Measurements from ENCODE around the gene PGM2L1. TPM values are rescaled to one million over a fixed set of nuclear protein-coding genes. Genes with fewer than 3 reads are reported as not detected.
A peak's percentile ranks its signal among the peaks of the same experiment; 100 is the strongest.
"Not testable (repeated sequence)": the region's sequence is repeated elsewhere in the genome, so short reads cannot be mapped to it uniquely, and the experiment has no call there.

The PGM2L1 gene
- polyA plus RNA-seq, 1 experiment, result 0.97 TPM

- H3K27me3 ChIP-seq (ENCODE audit: control insufficient read depth, insufficient read depth, low read length), result no peaks in the 10 kb centered on the region
- no peak for DNase-seq (ENCODE audit: low read depth)
- no peaks in the 10 kb centered on the region for H3K36me3 ChIP-seq (ENCODE audit: control insufficient read depth, insufficient read depth, low read length)
- POLR2A ChIA-PET, result no interaction called here
- CTCF ChIA-PET, result interaction anchor here (0.8 kb wide), 1 partner anchor 77 kb away, joined by 3 read pairs; no protein-coding TSS in a partner anchor
- TF ChIP-seq CTCF (IDR thresholded peaks at IDR 0.05; ENCODE audit: insufficient read depth, low read depth, low read length), result no peak
- no peak overlapping the region for H3K4me3 ChIP-seq (ENCODE audit: low read depth, low read length)
Observed at GRCh38 chr11:74373382-74373781, 24.9 kb downstream of the PGM2L1 start.

GRCh38 chr11:74371269-74372052 lies 26.8 kb downstream of the PGM2L1 start:
- H3K4me3 ChIP-seq (ENCODE audit: low read depth, low read length), result no peak overlapping the region

GRCh38 chr11:74370123-74370522 lies 28.1 kb downstream of the PGM2L1 start:
- H3K36me3 ChIP-seq (ENCODE audit: control insufficient read depth, insufficient read depth, low read length), result no peaks in the 10 kb centered on the region
- CTCF ChIA-PET, result interaction anchor here (2.5 kb wide), 1 partner anchor 80 kb away, joined by 6 read pairs; no protein-coding TSS in a partner anchor
- H3K4me3 ChIP-seq (ENCODE audit: low read depth, low read length), result no peak overlapping the region
- POLR2A ChIA-PET, result no interaction called here
- H3K27me3 ChIP-seq (ENCODE audit: control insufficient read depth, insufficient read depth, low read length), result no peaks in the 10 kb centered on the region
- TF ChIP-seq CTCF (IDR thresholded peaks at IDR 0.05; ENCODE audit: insufficient read depth, low read depth, low read length), result no peak
- DNase-seq (ENCODE audit: low read depth), result no peak

More at GRCh38 chr11:74371269-74372052, 26.8 kb downstream of the PGM2L1 start:
- no peaks in the 10 kb centered on the region for H3K36me3 ChIP-seq (ENCODE audit: control insufficient read depth, insufficient read depth, low read length)
- DNase-seq (ENCODE audit: low read depth), result peak; percentile 64
- H3K27me3 ChIP-seq (ENCODE audit: control insufficient read depth, insufficient read depth, low read length), result no peaks in the 10 kb centered on the region
- TF ChIP-seq CTCF (IDR thresholded peaks at IDR 0.05; ENCODE audit: insufficient read depth, low read depth, low read length), result no peak
- ChIA-PET CTCF (interaction anchor here (1.3 to 2.5 kb wide), 2 partner anchors 20 to 78 kb away, joined by 3 to 6 read pairs; no protein-coding TSS in a partner anchor), POLR2A (no interaction called here)

GRCh38 chr11:74367881-74368280 lies 30.4 kb downstream of the PGM2L1 start:
- Histone ChIP-seq H3K4me3 (ENCODE audit: low read depth, low read length) (no peak overlapping the region), H3K27me3 (ENCODE audit: control insufficient read depth, insufficient read depth, low read length) (no peaks in the 10 kb centered on the region), H3K36me3 (ENCODE audit: control insufficient read depth, insufficient read depth, low read length) (no peaks in the 10 kb centered on the region)
- TF ChIP-seq CTCF (IDR thresholded peaks at IDR 0.05; ENCODE audit: insufficient read depth, low read depth, low read length), result no peak
- POLR2A ChIA-PET, result interaction anchor here (0.7 kb wide), 1 partner anchor 89 kb away, joined by 3 read pairs; no protein-coding TSS in a partner anchor
- no peak for DNase-seq (ENCODE audit: low read depth)
- CTCF ChIA-PET, result interaction anchor here (0.6 to 1.7 kb wide), 2 partner anchors 21 to 737 kb away, joined by 3 to 8 read pairs; no protein-coding TSS in a partner anchor

GRCh38 chr11:74366576-74366975 lies 31.7 kb downstream of the PGM2L1 start:
- CTCF ChIA-PET, result interaction anchor here (0.7 to 1.2 kb wide), 2 partner anchors 22 to 29 kb away, joined by 3 to 4 read pairs; no protein-coding TSS in a partner anchor
- H3K4me3 ChIP-seq (ENCODE audit: low read depth, low read length), result no peak overlapping the region
- no peaks in the 10 kb centered on the region for H3K27me3 ChIP-seq (ENCODE audit: control insufficient read depth, insufficient read depth, low read length)
- POLR2A ChIA-PET, result interaction anchor here (0.7 kb wide), 1 partner anchor 9 kb away, joined by 5 read pairs; no protein-coding TSS in a partner anchor
- peak; percentile 44 for DNase-seq (ENCODE audit: low read depth)
- no peaks in the 10 kb centered on the region for H3K36me3 ChIP-seq (ENCODE audit: control insufficient read depth, insufficient read depth, low read length)
- no peak for TF ChIP-seq CTCF (IDR thresholded peaks at IDR 0.05; ENCODE audit: insufficient read depth, low read depth, low read length)

- CTCF ChIA-PET; DNase-seq (ENCODE audit: low read depth); POLR2A ChIA-PET; H3K36me3 ChIP-seq (ENCODE audit: control insufficient read depth, insufficient read depth, low read length); H3K27me3 ChIP-seq (ENCODE audit: control insufficient read depth, insufficient read depth, low read length); H3K4me3 ChIP-seq (ENCODE audit: low read depth, low read length): not testable (repeated sequence)
Observed at GRCh38 chr11:74365805-74366204, 32.4 kb downstream of the PGM2L1 start.
